ENCODE data around the gene ELAVL2.

- TF ChIP-seq CTCF (IDR thresholded peaks at IDR 0.05; ENCODE audit: poor library complexity, severe bottlenecking) = no peak
- no peak for TF ChIP-seq SMC3 (conservative IDR thresholded peaks at IDR 0.05; ENCODE audit: poor library complexity)
- TF ChIP-seq MXI1 (conservative IDR thresholded peaks at IDR 0.05; ENCODE audit: poor library complexity, severe bottlenecking) = no peak
- TF ChIP-seq EZH2 (IDR thresholded peaks at IDR 0.05; ENCODE audit: borderline replicate concordance, insufficient read depth, low read length, poor library complexity, severe bottlenecking) = no peak
- TF ChIP-seq RAD21 (conservative IDR thresholded peaks at IDR 0.05) = no peak
- TF ChIP-seq POLR2AphosphoS5 (IDR thresholded peaks at IDR 0.05) = no peak
- no peak for TF ChIP-seq REST (IDR thresholded peaks at IDR 0.05; ENCODE audit: borderline replicate concordance)
Measured at GRCh38 chr9:23672151-23672550, 153.9 kb downstream of the ELAVL2 start.
